Retina (tissue), 1 donor: ENCODE data around the gene CENPB.
A peak's percentile ranks its signal among the peaks of the same experiment; 100 is the strongest.
"Not testable (repeated sequence)": the region's sequence is repeated elsewhere in the genome, so short reads cannot be mapped to it uniquely, and the experiment has no call there.

Experiments used
- DNase-seq: peaks from one replicate; pipeline ENCODE4 v3.0.0-alpha.2; 2016

CENPB gene, protein sequence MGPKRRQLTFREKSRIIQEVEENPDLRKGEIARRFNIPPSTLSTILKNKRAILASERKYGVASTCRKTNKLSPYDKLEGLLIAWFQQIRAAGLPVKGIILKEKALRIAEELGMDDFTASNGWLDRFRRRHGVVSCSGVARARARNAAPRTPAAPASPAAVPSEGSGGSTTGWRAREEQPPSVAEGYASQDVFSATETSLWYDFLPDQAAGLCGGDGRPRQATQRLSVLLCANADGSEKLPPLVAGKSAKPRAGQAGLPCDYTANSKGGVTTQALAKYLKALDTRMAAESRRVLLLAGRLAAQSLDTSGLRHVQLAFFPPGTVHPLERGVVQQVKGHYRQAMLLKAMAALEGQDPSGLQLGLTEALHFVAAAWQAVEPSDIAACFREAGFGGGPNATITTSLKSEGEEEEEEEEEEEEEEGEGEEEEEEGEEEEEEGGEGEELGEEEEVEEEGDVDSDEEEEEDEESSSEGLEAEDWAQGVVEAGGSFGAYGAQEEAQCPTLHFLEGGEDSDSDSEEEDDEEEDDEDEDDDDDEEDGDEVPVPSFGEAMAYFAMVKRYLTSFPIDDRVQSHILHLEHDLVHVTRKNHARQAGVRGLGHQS

DNA sequence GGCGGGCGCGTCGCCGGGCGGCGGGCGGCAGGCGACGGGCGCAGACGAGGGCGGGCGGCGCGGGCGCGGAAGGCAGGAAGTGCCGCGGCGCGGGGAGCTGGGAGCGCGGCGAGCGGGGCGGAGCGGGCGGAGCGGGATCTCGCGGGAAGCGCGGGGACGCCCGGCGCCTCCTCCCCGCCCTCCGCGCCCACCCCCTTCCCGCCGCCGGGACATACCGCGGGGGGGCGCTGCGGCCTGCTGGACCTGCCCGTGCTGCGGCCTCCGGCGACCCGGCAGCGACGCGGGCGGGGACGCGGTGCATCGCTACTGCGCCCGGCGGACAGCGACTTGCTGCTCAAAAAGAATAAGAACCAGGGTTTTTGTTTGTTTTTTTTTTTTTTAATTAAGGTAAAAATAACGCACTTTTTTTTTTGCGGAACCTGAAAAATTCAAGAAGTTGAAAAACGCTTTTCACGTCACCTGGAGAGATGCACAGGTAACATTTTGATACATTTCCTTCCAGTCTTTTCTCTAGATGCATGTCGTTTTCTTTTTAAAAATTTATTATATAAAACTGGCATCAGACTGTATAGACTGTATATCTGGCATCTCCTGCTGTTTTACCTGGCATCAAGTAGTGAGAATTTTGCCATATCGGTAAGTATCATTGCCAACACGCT, at the start of gene CENPB:
Gene CENPB (minus strand): TSS at position 76 of the 659 bp plus-strand sequence. CDS start 257 bp downstream, outside the sequence.
- DNase-seq = peak; percentile 77

DNA sequence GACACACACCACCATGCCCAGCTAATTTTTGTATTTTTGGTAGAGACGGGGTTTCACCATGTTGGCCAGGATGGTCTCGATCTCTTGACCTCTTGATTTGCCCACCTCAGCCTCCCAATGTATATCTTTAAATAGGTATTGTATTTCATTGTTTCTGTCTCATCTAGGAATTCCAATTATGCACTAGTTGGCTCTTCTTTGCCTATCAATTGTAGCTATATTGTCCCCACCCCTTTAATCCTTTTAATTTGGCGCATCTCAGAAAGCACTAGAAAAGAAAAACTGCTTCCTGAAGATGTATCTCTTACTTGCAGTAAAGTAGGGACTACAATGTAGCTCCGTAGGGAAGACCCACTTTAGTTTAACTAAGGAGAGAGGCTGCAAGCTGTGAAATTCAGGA, 49.6 kb upstream of the CENPB start:
- no peak for DNase-seq

DNA sequence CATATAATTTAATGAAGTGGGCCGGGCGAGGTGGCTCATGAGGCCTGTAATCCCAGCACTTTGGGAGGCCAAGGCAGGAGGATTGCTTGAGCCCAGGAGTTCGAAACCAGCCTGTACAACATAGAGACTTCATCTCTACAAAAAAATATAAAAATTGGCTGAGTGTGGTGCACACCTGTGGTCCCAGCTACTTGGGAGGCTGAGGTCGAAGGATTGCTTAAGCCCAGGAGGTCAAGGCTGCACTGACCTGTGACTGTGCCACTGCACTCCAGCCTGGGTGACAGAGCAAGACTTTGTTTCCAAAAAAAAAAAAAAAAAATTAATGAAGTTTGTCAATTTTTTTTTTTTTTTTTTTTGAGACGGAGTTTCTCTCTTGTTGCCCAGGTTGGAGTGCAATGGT, 43.4 kb upstream of the CENPB start:
- DNase-seq = not testable (repeated sequence)

DNA sequence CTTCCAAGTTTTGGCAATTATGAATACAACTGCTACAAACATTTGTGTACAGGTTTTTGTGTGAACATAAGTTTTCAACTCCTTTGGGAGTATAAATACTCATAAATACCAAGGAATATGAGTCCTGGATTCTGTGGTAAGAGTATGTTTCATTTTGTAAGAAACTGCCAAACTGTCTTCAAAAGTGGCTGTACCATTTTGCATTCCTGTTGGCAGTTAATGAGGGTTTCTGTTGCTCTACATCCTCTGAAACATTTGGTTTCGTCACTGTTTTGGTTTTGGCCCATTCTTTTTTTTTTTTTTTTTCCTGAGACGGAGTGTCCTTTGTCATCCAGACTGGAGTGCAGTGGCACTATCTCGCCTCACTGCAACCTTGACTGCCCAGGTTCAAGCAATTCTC, 42.3 kb upstream of the CENPB start:
- no peak for DNase-seq

DNA sequence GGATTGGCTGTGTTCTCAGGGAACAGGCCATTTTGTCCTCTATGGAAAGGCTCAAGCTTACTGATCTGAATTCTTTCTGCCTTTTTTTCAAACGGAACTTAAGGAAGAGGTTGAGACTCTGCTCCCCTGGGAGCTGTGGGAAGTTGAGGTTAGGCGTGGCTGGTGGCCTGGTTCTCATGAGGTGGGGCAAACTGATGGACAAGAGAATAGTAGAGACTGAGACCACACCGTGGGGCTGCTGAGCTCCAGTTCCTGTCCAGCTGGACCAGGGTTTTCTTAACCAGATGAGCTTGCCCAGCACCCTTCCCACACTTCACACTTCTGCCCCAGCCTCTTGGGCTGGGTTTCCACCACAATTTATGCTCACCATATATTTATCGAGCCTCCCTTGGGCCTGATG, 39.9 kb upstream of the CENPB start:
- no peak for DNase-seq

DNA sequence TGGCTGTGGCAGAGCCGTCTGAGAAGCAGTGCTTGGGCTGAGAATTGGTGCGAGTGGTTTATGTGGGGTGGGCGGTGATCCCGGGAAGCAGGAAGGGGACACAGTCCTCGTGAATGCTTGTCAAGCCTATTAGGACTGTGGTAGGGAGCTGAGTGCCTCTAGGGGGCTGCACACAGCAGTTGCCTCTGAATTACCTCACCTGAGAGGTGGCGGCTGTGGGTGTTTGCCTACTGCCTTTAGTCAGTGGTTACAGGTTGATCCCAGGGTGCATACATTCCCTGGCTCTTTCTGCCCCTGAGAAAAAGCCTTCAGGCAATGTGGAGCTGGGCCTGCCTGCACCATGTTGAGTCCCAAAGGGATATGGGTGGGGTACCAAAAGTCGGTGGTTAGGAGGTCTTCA, 39.0 kb upstream of the CENPB start:
- DNase-seq = no peak

DNA sequence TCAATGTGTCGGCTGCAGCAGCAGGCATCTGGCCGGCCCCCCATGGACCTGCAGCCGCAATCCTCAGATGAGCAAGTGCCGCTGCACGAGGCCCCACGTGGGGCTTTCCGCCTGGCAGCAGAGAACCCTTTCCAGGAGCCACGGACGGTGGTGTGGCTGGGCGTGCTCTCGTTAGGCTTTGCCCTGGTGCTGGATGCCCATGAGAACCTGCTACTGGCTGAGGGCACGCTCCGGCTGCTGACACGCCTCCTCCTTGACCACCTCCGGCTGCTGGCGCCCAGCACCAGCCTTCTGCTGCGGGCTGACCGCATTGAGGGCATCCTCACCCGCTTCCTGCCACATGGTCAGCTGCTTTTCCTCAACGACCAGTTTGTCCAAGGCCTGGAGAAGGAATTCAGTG, 37.3 kb upstream of the CENPB start:
- no peak for DNase-seq

DNA sequence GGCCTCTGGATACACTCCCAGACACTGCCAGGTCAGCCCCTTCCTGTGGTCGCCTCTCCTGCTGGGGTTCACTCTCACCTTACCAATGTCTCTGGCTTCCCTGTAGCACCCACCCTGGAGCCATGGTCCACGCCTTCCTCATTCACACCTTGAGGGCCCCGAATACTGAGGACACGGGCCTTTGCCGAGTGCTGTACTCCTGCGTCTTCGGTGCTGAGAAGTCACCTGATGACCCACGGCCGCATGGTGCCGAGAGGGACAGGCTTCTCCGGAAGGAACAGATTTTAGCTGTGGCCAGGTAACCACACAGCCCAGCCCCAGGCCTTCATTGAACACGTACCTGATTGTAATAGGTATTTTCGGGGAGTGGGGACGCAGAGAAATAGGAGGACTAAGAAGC, 35.5 kb upstream of the CENPB start:
- no peak for DNase-seq

DNA sequence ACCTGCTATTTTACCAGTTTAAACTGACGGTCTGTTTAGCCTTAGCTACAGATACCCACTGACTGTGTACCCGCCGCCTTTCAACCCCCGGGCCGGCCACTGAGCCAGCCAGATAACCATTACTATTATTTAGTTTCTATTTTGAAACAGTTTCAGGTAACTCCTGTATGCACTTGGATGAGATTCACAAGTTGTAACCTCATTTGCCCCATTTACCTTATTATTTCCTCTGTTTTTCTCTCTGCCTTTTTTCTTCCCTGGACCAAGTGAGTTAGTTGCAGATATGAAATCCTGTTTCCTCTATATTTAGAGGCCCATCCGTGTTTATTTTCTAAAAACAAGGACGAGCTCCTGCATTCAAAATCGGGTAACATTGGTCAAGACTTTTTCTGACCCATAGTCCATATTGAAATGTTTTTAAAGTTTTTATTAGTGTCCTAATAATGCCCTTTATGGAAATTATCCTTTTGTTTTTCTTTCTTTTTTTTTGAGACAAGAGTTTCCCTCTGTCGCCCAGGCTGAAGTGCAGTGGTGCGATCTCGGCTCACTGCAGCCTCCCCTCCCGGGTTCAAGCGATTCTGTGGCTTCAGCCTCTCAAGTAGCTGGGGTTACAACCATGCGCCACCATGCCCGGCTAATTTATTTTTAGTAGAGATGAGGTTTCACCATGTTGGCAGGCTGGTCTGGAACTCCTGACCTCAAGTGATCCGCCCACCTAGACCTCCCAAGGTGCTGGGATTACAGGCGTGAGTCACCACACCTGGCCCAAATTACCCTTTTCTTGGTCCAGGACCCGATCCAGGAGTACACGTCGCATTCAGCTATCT, 34.6 kb upstream of the CENPB start:
- DNase-seq = no peak

DNA sequence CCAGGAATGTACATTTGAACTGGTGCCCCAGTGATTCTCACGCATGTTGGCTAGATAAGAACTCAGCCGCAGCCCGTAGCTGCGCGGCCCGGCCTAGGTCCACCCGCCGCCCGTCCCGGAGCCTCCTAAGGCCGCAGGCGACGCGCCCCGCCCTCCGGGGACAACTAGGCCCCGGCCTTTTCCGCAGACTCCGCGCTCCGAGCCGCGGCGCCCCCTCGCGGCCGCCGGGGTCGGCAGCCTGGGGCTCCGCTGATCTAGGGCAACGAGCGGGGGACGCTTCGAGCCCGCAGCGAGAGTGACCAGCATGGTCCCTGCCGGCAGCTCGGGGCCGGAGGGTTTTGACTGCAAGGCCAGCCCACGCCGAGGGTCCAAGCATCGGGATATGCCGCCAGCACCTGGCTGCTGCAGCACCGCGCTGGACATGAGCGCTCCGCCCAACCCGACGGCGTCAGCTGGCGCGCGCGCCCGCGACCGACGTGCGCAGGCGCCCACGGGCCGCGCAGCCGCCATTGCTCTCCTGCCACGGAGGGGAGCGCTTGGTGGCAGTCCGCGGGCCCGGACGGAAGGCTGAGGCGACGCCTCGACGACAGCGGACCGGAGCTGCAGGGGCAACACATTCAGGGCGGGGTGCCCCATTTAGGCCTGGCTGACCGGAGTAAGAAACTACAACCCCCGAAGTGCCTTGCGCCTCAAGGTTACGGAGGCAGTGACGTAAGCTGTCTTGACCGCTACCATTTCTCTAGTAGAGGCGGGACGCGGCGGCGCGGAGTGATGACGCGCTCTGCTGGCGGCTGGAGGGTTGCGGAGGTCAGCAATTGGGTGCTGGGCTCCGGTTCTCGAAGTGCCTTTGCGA, 33.7 kb upstream of the CENPB start, which contains the start of gene AP5S1:
Gene AP5S1 (plus strand): TSS at position 500 of the 853 bp plus-strand sequence. CDS start 1,571 bp downstream, outside the sequence.
- DNase-seq = peak; percentile 100

DNA sequence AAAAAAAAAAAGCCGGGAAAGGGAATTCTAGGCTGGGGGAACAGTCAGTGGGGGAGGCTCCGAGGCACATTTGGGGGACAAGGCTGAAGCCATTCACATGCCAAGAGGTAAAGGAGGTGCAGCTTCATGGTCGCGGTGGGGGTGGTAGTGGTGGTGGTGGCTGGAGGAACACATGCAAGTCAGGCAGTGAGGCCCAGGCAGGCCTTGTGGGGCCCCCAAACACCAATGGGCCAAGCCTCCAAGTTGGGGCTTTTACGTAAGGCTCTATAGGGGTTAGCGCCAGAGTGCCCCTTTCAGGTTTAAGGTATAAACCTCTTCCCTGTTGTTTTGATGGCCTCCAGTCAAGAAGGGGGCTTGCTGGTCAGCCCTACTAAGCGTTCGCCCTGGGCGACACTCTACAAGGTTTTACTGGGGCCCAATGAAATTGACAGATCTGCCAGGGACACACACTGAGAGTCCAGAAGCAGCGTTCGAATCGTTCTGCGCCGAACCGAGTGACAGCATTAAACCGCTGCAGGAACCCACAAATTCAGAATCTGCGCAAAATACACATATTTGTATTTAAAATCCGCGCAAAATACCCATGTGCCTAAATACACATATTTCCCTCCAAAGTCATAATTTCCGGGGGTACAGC, 33.0 kb upstream of the CENPB start:
- DNase-seq = no peak

DNA sequence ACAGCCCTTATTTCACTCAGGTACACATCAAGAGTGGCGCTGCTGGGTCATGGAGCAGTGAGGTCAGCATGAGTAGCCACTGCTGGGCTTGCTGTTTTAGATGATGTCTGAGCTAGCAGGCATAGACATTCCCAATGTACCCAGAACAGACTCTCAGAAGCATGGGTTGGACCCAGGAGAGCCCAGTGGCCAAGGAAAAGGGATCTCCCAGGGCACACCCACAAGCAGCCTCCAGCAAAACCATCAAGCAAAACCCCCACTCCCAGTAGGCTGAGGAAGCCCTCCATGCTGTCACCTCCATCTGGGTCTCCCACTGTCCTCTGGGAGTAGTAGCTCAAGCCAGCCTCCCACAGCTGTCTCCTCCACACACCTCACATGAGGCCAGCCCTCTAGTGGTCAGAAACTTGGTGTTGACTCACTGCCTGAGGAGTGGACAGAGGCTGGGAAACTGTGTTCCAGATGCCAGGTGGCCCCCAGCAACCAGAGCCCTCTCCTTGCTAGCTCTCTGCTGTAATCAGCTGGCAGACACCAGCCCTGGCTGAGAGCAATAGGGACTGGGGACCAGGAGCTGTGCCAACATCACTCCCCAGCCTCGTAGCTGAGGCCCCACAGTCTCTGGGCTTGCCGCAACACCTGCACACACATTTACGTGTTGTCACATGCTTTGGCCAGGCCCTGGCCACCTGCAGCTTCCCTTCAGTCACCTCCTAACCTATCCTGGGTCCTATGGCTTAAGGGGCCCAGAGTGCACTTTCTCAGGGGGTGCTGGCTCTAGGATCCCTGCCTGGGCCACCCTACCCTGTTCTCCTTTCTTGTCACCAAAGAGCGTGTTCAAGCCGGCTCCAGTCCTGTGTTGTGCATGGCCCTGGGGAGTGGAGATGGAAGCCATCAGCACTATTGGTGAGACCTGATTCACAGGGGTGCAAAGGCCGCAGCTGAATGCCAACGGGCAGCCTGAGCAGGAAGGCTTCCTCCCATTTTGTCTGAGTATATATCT, 31.9 kb upstream of the CENPB start:
- peak; percentile 73 for DNase-seq

DNA sequence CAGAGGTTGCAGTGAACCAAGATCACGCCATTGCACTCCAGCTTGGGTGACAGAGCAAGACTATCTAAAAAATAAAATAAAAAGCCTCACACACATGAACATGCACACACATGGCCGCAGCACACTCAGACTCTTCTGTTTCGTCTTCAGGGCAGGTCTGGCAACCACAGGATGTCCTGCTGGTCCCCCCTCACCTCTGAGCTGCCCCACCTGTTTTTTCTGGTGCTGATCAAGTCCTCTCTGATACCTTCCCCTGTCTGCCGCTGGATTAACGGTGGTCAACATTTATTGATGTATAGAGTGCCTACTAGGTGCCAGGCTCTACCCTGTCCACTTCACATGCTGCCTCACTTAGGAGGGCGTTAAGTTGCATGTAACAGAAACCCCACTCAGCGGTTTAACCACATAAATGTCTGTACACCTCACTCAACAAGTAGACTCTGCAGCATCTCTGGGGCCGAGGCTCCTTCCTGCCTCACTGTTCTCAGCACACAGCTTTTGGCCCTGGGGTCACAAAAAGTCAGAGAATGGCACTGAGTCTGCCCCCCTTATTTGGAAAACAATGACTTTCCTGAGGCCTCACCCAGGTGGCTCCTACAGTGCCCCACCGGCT, 29.3 kb upstream of the CENPB start:
- no peak for DNase-seq

DNA sequence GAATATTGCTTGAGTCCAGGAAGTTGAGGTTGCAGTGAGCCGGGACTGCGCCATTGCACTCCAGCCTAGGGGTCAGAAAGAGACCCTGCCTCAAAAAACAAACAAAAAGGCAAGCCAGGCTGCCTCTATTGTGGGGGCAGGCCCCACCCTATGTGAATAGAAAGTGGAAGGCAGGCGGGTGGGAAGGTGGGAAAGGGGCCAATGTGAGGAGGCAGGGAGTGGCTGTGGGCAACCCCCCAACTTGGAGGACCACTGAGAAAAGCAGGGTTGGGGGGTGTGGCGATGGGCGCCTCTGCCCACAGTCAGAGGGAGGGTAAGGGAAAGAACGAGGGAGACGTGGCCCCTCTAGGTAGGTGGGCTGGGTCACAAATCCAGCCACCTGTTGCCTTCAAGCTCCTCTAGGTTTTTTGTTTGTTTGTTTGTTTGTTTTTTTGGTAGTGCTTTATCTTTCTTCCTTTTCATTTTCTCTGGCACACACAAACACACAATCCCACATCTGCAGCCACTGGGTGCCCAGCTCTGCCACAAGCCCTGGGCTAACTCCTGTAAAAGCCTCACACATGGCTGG, 28.5 kb upstream of the CENPB start:
- DNase-seq = no peak

DNA sequence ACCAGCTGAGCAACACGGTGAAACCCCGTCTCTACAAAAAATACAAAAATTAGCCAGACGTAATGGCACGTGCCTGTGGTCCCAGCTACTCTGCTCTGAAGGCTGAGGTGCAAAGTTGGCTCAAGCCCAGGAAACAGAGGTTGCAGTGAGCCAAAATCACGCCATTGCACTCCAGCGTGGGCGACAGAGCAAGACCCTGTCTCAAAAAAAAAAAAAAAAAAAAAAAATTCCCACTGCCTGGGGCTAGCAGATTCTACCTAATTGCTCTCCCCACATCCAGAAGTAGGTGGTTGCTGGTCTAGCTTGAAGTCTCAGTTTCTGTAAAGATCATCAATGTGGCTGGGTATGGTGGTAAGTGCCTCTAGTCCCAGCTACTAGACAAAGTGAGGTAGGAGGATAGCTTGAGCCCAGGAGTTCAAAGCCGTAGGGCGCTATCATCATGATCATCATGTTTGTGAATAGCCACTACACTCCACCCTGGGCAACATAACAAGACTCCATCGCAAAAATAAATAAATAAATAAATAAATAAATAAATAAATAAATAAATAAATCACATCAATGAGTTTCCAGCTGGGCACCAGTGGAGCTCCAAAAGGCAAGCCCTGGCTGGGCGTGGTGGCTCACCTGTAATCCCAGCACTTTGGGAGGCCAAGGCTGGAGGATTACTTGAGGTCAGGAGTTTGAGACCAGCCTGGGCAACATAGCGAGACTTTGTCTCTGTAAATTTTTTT, 27.5 kb upstream of the CENPB start:
- DNase-seq = no peak

DNA sequence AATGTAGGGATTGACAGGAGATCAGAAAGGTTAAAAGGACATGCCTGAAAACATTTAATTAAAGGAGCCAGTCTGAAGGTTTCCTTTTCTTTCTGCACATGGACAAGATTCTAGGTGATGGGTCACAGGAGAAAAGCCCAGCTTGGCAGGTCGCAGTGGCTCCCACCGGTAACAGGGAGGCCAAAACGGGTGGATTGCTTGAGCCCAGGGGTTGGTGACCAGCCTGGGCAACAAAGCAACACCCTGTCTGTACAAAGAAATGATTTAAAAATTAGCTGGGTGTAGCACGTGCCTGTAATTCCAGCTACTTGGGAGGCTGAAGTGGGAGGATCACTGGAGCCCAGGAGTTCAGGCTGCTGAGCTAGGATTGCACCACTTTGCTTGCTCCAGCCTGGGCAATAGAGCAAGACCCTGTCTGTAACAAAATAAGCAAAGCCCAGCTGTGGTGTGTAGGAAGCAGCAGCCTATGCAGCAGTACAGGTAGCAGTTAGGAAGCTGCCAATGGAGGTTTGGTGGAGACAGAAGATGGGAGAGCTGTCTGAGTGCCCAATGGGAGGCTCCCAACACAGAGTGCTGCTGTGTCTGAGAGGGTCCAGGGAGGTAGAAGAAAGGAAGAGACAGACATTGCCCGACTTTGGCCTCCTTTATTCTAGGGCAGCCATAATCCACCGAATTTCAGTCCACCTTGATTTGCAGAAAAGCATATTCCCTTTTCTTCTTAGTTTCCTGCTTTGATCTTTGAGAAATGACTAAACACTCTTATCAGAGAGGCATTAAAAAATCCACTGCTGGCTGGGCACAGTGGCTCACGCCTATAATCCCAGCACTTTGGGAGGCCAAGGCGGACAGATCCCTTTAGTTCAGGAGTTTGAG, 26.7 kb upstream of the CENPB start:
- DNase-seq = no peak

DNA sequence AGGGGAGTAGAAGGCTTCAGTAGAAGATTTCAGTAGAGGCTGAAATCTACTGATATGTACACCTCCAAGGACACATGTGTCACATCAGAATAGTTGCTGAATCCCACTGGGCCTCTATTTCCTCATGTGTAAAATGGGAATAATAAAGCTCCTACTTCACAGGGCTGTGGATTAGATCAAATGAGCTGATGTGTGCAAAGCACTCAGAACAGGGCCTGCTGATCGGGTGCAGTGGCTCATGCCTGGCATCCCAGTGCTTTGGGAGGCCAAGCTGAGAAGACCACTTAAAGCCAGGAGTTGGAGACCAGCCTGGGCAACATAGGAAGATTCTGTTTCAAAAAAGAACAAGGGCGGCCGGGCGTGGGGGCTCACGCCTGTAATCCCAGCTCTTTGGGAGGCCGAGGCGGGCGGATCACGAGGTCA, 25.7 kb upstream of the CENPB start:
- DNase-seq = no peak
